Peyer's patch (tissue), 4 donors: ENCODE measurements around the gene HEPHL1. TPM values are rescaled to one million over a fixed set of nuclear protein-coding genes. Genes with fewer than 3 reads are reported as not detected.

Source experiments
- DNase-seq, 3 donors: peaks; one replicate each; pipeline ENCODE4 v3.0.0-alpha.2; 2017 to 2019
- H3K27ac ChIP-seq, 4 donors: fragments of 200-600 bp; sonication (generic); one replicate each; pipeline ENCODE4 v1.5.1; 2016 to 2019
- H3K27me3 ChIP-seq, 2 donors: fragments of 200-600 bp; sonication (generic); one replicate each; pipeline ENCODE4 v1.5.1; 2019
- H3K36me3 ChIP-seq, 3 donors: fragments of 200-600 bp; sonication (generic); one replicate each; pipeline ENCODE4 v1.5.1; 2016 to 2019
- H3K4me1 ChIP-seq, 4 donors: fragments of 200-600 bp; sonication (generic); one replicate each; pipeline ENCODE4 v1.5.1; 2016 to 2019
- H3K4me3 ChIP-seq, 4 donors: fragments of 200-600 bp; sonication (generic); 1 replicate in 3 of 4; 2 replicates in 1 of 4; pipeline ENCODE4 v1.5.1; 2016 to 2019; ENCODE audit warnings: mild to moderate bottlenecking in 1 of 4
- H3K9me3 ChIP-seq, 4 donors: fragments of 200-600 bp; sonication (generic); one replicate each; pipeline ENCODE4 v1.5.1; 2016 to 2019; ENCODE audit warnings: mild to moderate bottlenecking in 1 of 4
- POLR2A ChIP-seq, 2 donors: fragments of 450-650 bp; IDR thresholded peaks; one replicate each; pipeline ENCODE4 v1.5.1; 2017; ENCODE audit warnings: antibody characterized with exemption in 2 of 2, mild to moderate bottlenecking in 2 of 2, moderate library complexity in 2 of 2
- total RNA-seq, 4 donors: library from RNA; depleted of rRNA; stranded (reverse); fragments of >200 nt; gene quantifications; one replicate each; pipeline ENCODE4 v1.1.0, GENCODE V29; 2016
- TF ChIP-seq, protein P1 (sequence below), 6 experiments: fragments of 450-650 bp in 4 of 6; fragments of 200-600 bp in 2 of 6; sonication (generic) in 1 of 6; IDR thresholded peaks; one replicate each; pipeline ENCODE4 v1.5.1; 2017 to 2019; ENCODE audit warnings: antibody characterized with exemption in 6 of 6, mild to moderate bottlenecking in 3 of 6, moderate library complexity in 1 of 6

The HEPHL1 gene
- total RNA-seq, 4 donors from 2014 or later, result not detected

- DNase-seq, result no peak
- Histone ChIP-seq H3K9me3 (no peaks in the 10 kb centered on the region), H3K4me1 (no peaks in the 10 kb centered on the region), H3K27me3 (no peaks in the 10 kb centered on the region), H3K4me3 (no peak overlapping the region), H3K27ac (no peak overlapping the region), H3K36me3 (no peaks in the 10 kb centered on the region)
- no peak for TF ChIP-seq POLR2A (IDR thresholded peaks at IDR 0.05)
Observed at GRCh38 chr11:94068764-94069163, 47.6 kb downstream of the HEPHL1 start.

GRCh38 chr11:94077552-94078293, 56.6 kb downstream of the HEPHL1 start:
- TF ChIP-seq, protein P1, sequence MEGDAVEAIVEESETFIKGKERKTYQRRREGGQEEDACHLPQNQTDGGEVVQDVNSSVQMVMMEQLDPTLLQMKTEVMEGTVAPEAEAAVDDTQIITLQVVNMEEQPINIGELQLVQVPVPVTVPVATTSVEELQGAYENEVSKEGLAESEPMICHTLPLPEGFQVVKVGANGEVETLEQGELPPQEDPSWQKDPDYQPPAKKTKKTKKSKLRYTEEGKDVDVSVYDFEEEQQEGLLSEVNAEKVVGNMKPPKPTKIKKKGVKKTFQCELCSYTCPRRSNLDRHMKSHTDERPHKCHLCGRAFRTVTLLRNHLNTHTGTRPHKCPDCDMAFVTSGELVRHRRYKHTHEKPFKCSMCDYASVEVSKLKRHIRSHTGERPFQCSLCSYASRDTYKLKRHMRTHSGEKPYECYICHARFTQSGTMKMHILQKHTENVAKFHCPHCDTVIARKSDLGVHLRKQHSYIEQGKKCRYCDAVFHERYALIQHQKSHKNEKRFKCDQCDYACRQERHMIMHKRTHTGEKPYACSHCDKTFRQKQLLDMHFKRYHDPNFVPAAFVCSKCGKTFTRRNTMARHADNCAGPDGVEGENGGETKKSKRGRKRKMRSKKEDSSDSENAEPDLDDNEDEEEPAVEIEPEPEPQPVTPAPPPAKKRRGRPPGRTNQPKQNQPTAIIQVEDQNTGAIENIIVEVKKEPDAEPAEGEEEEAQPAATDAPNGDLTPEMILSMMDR (IDR thresholded peaks at IDR 0.05), result no peak
- TF ChIP-seq POLR2A (IDR thresholded peaks at IDR 0.05), result no peak
- no peak overlapping the region for H3K27ac ChIP-seq
- no peak for DNase-seq
- no peaks in the 10 kb centered on the region for H3K9me3 ChIP-seq
- H3K27me3 ChIP-seq, result no peaks in the 10 kb centered on the region
- H3K4me1 ChIP-seq, result no peaks in the 10 kb centered on the region
- H3K4me3 ChIP-seq, result no peak overlapping the region
- no peaks in the 10 kb centered on the region for H3K36me3 ChIP-seq

DNA sequence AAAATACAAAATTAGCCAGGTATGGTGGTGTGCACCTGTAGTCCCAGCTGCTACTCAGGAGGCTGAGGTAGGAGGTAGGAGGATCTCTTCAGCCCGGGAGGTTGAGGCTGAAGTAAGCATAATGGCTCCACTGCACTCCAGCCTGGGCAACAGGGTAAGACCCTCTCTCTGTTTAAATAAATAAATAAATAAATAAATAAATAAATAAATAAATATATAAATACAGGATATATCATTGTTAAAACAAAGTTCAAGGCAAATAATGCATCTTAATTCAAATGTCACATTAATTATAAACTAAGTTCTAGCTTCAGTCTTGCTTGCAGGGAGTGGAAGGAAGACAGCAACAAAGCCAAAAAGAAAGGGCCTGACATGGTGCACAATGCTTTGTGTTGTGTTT, 63.0 kb downstream of the HEPHL1 start:
- Histone ChIP-seq H3K4me3 (no peak overlapping the region), H3K36me3 (no peaks in the 10 kb centered on the region), H3K27ac (no peak overlapping the region), H3K9me3 (no peaks in the 10 kb centered on the region), H3K4me1 (no peaks in the 10 kb centered on the region), H3K27me3 (no peaks in the 10 kb centered on the region)
- DNase-seq, result no peak
- TF ChIP-seq, protein P1 (IDR thresholded peaks at IDR 0.05), result no peak
- no peak for TF ChIP-seq POLR2A (IDR thresholded peaks at IDR 0.05)

DNA sequence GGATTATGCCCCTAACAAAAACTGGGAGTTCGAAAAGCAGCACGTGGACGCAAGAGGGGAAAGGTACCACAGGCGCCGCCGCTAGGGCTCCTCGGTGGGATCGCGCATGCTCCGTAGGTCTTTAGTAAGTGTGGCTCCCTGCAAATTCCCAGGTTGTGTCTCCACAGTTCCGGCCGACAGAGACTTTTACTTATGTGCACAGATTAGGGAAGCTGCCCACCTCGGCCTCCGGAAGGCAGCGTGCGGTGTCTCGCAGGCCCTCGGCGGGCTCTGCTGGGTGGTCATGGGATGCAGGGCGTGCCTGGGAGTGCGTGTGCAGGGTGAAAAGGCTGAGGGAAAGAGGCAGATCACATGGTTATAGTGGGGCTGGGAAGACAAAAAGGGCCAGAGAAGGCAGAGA, 67.8 kb downstream of the HEPHL1 start:
- H3K27me3 ChIP-seq, result no peaks in the 10 kb centered on the region
- TF ChIP-seq, protein P1 (IDR thresholded peaks at IDR 0.05), result no peak
- TF ChIP-seq POLR2A (IDR thresholded peaks at IDR 0.05), result no peak
- H3K27ac ChIP-seq, result no peak overlapping the region
- no peak overlapping the region for H3K4me3 ChIP-seq
- DNase-seq, result no peak
- H3K4me1 ChIP-seq, result no peaks in the 10 kb centered on the region
- H3K9me3 ChIP-seq, result no peaks in the 10 kb centered on the region
- no peaks in the 10 kb centered on the region for H3K36me3 ChIP-seq

DNA sequence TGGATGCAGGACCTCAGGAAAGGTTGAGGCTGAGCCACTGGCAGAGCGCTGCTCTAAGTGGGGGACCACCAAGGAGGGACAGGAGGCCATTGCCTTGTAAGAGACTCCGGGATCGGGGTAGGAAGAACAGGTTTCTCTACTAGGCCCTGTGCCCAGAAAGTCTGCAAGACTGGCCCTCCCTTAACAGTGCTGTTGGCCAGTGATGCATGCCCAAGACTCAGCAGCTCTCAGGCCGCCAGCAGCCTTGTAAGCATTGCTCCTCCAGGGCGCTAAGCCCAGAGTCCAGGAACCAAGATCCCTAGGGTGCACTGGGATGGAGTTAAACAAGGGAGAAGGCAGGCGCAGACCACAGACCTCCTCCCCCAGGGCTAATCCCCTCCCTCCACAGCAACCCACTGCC, 68.2 kb downstream of the HEPHL1 start:
- Histone ChIP-seq H3K36me3 (no peaks in the 10 kb centered on the region), H3K27ac (no peak overlapping the region), H3K4me3 (no peak overlapping the region), H3K4me1 (no peaks in the 10 kb centered on the region), H3K27me3 (no peaks in the 10 kb centered on the region), H3K9me3 (no peaks in the 10 kb centered on the region)
- no peak for TF ChIP-seq POLR2A (IDR thresholded peaks at IDR 0.05)
- TF ChIP-seq, protein P1 (IDR thresholded peaks at IDR 0.05), result no peak
- no peak for DNase-seq

- Histone ChIP-seq H3K27ac (no peak overlapping the region), H3K27me3 (no peaks in the 10 kb centered on the region), H3K4me3 (no peak overlapping the region), H3K4me1 (no peaks in the 10 kb centered on the region), H3K9me3 (no peaks in the 10 kb centered on the region), H3K36me3 (no peaks in the 10 kb centered on the region)
- no peak for TF ChIP-seq POLR2A (IDR thresholded peaks at IDR 0.05)
- TF ChIP-seq, protein P1 (IDR thresholded peaks at IDR 0.05), result no peak
- peak in 1 of 3 donors; percentile 49 for DNase-seq
Observed at GRCh38 chr11:94090401-94090800, 69.2 kb downstream of the HEPHL1 start.
